ENCODE results near the gene MORN1.
"Not testable (repeated sequence)": the region's sequence is repeated elsewhere in the genome, so short reads cannot be mapped to it uniquely, and the experiment has no call there.

Gene MORN1

GRCh38 chr1:2299131-2299627, 92.2 kb downstream of the MORN1 start:
- no peak for DNase-seq
- no peak for TF ChIP-seq CTCF (IDR thresholded peaks at IDR 0.05; ENCODE audit: low read depth, low read length)
- Histone ChIP-seq H3K9me3 (no peaks in the 10 kb centered on the region), H3K4me3 (ENCODE audit: low read depth, low read length) (no peak overlapping the region), H3K36me3 (no peaks in the 10 kb centered on the region), H3K4me1 (no peaks in the 10 kb centered on the region), H3K27me3 (no peaks in the 10 kb centered on the region)

GRCh38 chr1:2298685-2299084, 92.7 kb downstream of the MORN1 start:
- Histone ChIP-seq H3K4me3 (ENCODE audit: low read depth, low read length) (no peak overlapping the region), H3K36me3 (no peaks in the 10 kb centered on the region), H3K4me1 (no peaks in the 10 kb centered on the region)

GRCh38 chr1:2297246-2298011, 93.9 kb downstream of the MORN1 start:
- Histone ChIP-seq H3K27me3 (no peaks in the 10 kb centered on the region), H3K4me3 (ENCODE audit: low read depth, low read length) (no peak overlapping the region), H3K36me3 (no peaks in the 10 kb centered on the region), H3K9me3 (no peaks in the 10 kb centered on the region), H3K4me1 (no peaks in the 10 kb centered on the region)
- no peak for TF ChIP-seq CTCF (IDR thresholded peaks at IDR 0.05; ENCODE audit: low read depth, low read length)
- DNase-seq: no peak

More at GRCh38 chr1:2298685-2299084, 92.7 kb downstream of the MORN1 start:
- DNase-seq: no peak
- Histone ChIP-seq H3K27me3 (no peaks in the 10 kb centered on the region), H3K9me3 (no peaks in the 10 kb centered on the region)
- no peak for TF ChIP-seq CTCF (IDR thresholded peaks at IDR 0.05; ENCODE audit: low read depth, low read length)

GRCh38 chr1:2296614-2297013, 94.7 kb downstream of the MORN1 start:
- H3K4me1 ChIP-seq: no peaks in the 10 kb centered on the region
- no peak for TF ChIP-seq CTCF (IDR thresholded peaks at IDR 0.05; ENCODE audit: low read depth, low read length)
- no peaks in the 10 kb centered on the region for H3K27me3 ChIP-seq
- no peak for DNase-seq
- H3K36me3 ChIP-seq: no peaks in the 10 kb centered on the region
- H3K9me3 ChIP-seq: no peaks in the 10 kb centered on the region
- H3K4me3 ChIP-seq (ENCODE audit: low read depth, low read length): no peak overlapping the region

GRCh38 chr1:2296211-2296610, 95.1 kb downstream of the MORN1 start:
- not testable (repeated sequence) for H3K27me3 ChIP-seq; DNase-seq; H3K36me3 ChIP-seq; H3K4me1 ChIP-seq; H3K4me3 ChIP-seq (ENCODE audit: low read depth, low read length); H3K9me3 ChIP-seq

- H3K4me3 ChIP-seq (ENCODE audit: low read depth, low read length): no peak overlapping the region
- no peaks in the 10 kb centered on the region for H3K36me3 ChIP-seq
- no peak for DNase-seq
- no peaks in the 10 kb centered on the region for H3K27me3 ChIP-seq
- TF ChIP-seq CTCF (IDR thresholded peaks at IDR 0.05; ENCODE audit: low read depth, low read length): no peak
- H3K4me1 ChIP-seq: no peaks in the 10 kb centered on the region
- no peaks in the 10 kb centered on the region for H3K9me3 ChIP-seq
Observed at GRCh38 chr1:2295526-2295925, 95.8 kb downstream of the MORN1 start.

Measured in BE2C (cell line).